Bronchial epithelial cell (primary cell): ENCODE results near the gene NEUROD2. TPM values are rescaled to one million over a fixed set of nuclear protein-coding genes. Genes with fewer than 3 reads are reported as not detected.
A peak's percentile ranks its signal among the peaks of the same experiment; 100 is the strongest.

Experiments
- DNase-seq: peaks from one replicate; pipeline ENCODE4 v3.0.0-alpha.2; 2010; ENCODE audit warnings: low read depth
- FAIRE-seq: peaks from 2 replicates; lab custom pipeline; 2011; peaks lifted over from hg19 to GRCh38; lab: Jason Lieb, UNC
- H3K27me3 ChIP-seq: 2 replicates; pipeline ENCODE4 v1.5.1; 2011; ENCODE audit warnings: low read length; ENCODE audit not compliant: control insufficient read depth, insufficient read depth
- H3K36me3 ChIP-seq: 2 replicates; pipeline ENCODE4 v1.5.1; 2011; ENCODE audit warnings: low read length; ENCODE audit not compliant: control insufficient read depth, insufficient read depth
- H3K4me3 ChIP-seq: 2 replicates; pipeline ENCODE4 v1.5.1; 2011; ENCODE audit warnings: mild to moderate bottlenecking, low read depth, low read length, control low read depth
- CTCF ChIP-seq: IDR thresholded peaks from 2 replicates; pipeline ENCODE4 v1.5.1; 2011; ENCODE audit warnings: mild to moderate bottlenecking, moderate library complexity, low read length, control low read depth, inconsistent platforms; ENCODE audit not compliant: insufficient read depth, severe bottlenecking
- total RNA-seq: library from RNA; depleted of rRNA; stranded (reverse); fragments of >200 nt; gene quantifications from 2 replicates; pipeline ENCODE4 v1.2.1, GENCODE V29; 2014

The NEUROD2 gene
- total RNA-seq, 1 donor from 2014 or later: not detected

GRCh38 chr17:39629494-39629880 is 21.8 kb upstream of the NEUROD2 start:
- no peak overlapping the region for H3K4me3 ChIP-seq
- TF ChIP-seq CTCF: no peak
- peaks cover 8% of the 10 kb centered on the region for H3K27me3 ChIP-seq
- FAIRE-seq (peak; percentile 62), DNase-seq (no peak)
- H3K36me3 ChIP-seq: no peaks in the 10 kb centered on the region

- DNase-seq (no peak), FAIRE-seq (no peak)
- no peaks in the 10 kb centered on the region for H3K36me3 ChIP-seq
- no peak for TF ChIP-seq CTCF
- no peak overlapping the region for H3K4me3 ChIP-seq
- peaks cover 8% of the 10 kb centered on the region for H3K27me3 ChIP-seq
Observed at GRCh38 chr17:39628655-39629493, 21.2 kb upstream of the NEUROD2 start.

GRCh38 chr17:39627712-39628516 is 20.2 kb upstream of the NEUROD2 start:
- H3K4me3 ChIP-seq: no peak overlapping the region
- FAIRE-seq: no peak
- H3K36me3 ChIP-seq: no peaks in the 10 kb centered on the region
- no peak for TF ChIP-seq CTCF
- H3K27me3 ChIP-seq: peaks cover 8% of the 10 kb centered on the region
- no peak for DNase-seq

GRCh38 chr17:39627047-39627711 is 19.5 kb upstream of the NEUROD2 start:
- H3K4me3 ChIP-seq: no peak overlapping the region
- DNase-seq (no peak), FAIRE-seq (no peak)
- H3K36me3 ChIP-seq: no peaks in the 10 kb centered on the region
- no peak for TF ChIP-seq CTCF
- peaks cover 8% of the 10 kb centered on the region for H3K27me3 ChIP-seq

- Histone ChIP-seq H3K27me3 (peaks cover 9% of the 10 kb centered on the region), H3K4me3 (no peak within 1 kb of the TSS), H3K36me3 (no peaks in the 10 kb centered on the region)
- peak; percentile 32 for FAIRE-seq
- no peak for DNase-seq
- no peak for TF ChIP-seq CTCF
Observed at GRCh38 chr17:39626171-39627046, 18.7 kb upstream of the NEUROD2 start, which contains the start of gene PPP1R1B. PPP1R1B (plus strand) TSS chr17:39626952; CDS start chr17:39627393, 441 bp downstream.
